ENCODE results near the gene NFE2L2. TPM values are rescaled to one million over a fixed set of nuclear protein-coding genes. Genes with fewer than 3 reads are reported as not detected.

Gene NFE2L2
- polyA plus RNA-seq, 1 experiment: 321 TPM

GRCh38 chr2:177261116-177262060 lies 3.1 kb downstream of the NFE2L2 start:
- H3K27ac ChIP-seq (ENCODE audit: low read depth, low read length): no peak overlapping the region
- H3K9me3 ChIP-seq (ENCODE audit: control insufficient read depth, insufficient read depth, low read length): peaks cover 8% of the 10 kb centered on the region
- POLR2A ChIA-PET: interaction anchor here (0.6 kb wide), 1 partner anchor 1189 kb away, joined by 3 read pairs; the partner anchor contains the start of gene PRKRA
- H3K4me3 ChIP-seq (ENCODE audit: low read depth, low read length): peak overlapping the region; percentile 80
- TF ChIP-seq CTCF (IDR thresholded peaks at IDR 0.05; ENCODE audit: low read depth, low read length): no peak
- CTCF ChIA-PET: interaction anchor here (1.2 to 2.4 kb wide), 3 partner anchors 72 to 100 kb away, joined by 3 to 15 read pairs (median 4); no protein-coding TSS in a partner anchor
- no peak for DNase-seq (ENCODE audit: low read depth, low spot score)
- H3K27me3 ChIP-seq (ENCODE audit: control insufficient read depth, insufficient read depth, low read length): no peaks in the 10 kb centered on the region

DNA sequence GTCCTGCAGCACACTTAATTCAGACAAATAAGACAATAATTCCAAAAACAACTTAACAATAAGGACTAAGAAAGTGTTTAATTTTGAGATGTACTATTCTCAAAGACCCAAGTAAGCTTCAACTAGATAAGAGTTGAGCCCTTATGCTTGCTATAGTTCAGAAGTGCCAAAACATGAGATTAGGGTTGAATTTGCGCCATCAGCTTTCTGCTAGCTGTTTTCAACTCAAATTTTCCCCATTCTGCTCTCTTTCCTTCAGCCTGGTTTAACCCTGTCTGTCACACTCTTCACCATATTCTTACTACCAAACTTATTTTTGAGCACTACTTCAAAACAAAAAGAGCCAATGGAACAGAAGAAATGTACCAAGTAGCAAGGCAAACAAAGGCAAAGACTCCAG lies 4.1 kb downstream of the NFE2L2 start:
- POLR2A ChIA-PET: interaction anchor here (0.6 kb wide), 1 partner anchor 1190 kb away, joined by 3 read pairs; the partner anchor contains the start of gene PRKRA

GRCh38 chr2:177258059-177258458 lies 6.5 kb downstream of the NFE2L2 start:
- no peak overlapping the region for H3K4me3 ChIP-seq (ENCODE audit: low read depth, low read length)
- no peaks in the 10 kb centered on the region for H3K27me3 ChIP-seq (ENCODE audit: control insufficient read depth, insufficient read depth, low read length)
- ChIA-PET POLR2A (no interaction called here), CTCF (no interaction called here)
- H3K9me3 ChIP-seq (ENCODE audit: control insufficient read depth, insufficient read depth, low read length): peaks cover 5% of the 10 kb centered on the region
- DNase-seq (ENCODE audit: low read depth, low spot score): no peak
- no peak for TF ChIP-seq CTCF (IDR thresholded peaks at IDR 0.05; ENCODE audit: low read depth, low read length)
- H3K27ac ChIP-seq (ENCODE audit: low read depth, low read length): no peak overlapping the region

More for the DNA sequence above, 4.1 kb downstream of the NFE2L2 start:
- no peak for DNase-seq (ENCODE audit: low read depth, low spot score)
- Histone ChIP-seq H3K27me3 (ENCODE audit: control insufficient read depth, insufficient read depth, low read length) (no peaks in the 10 kb centered on the region), H3K27ac (ENCODE audit: low read depth, low read length) (no peak overlapping the region), H3K4me3 (ENCODE audit: low read depth, low read length) (peak overlapping the region; percentile 80), H3K9me3 (ENCODE audit: control insufficient read depth, insufficient read depth, low read length) (peaks cover 8% of the 10 kb centered on the region)
- no peak for TF ChIP-seq CTCF (IDR thresholded peaks at IDR 0.05; ENCODE audit: low read depth, low read length)
- CTCF ChIA-PET: interaction anchor here (0.5 to 2.4 kb wide), 6 partner anchors 26 to 99 kb away, joined by 3 to 15 read pairs (median 4); no protein-coding TSS in a partner anchor

DNA sequence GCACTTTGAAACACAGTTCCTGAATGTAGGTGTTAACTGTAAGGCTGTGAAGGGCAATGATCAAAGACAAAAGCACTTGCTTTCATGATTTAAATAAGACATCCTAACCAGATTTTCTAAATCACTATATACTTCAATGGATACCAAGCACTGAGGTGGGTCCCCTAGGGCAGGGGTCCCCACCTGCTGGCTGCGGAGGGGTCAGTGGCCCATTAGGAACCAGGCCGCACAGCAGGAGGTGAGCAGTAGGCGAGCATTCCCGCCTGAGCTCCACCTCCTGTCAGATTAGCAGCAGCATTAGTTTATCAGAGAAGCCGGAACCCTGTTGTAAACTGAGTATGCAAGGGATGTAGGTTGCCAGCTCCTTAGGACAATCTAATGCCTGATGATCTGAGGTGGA lies 7.1 kb downstream of the NFE2L2 start:
- Histone ChIP-seq H3K4me3 (ENCODE audit: low read depth, low read length) (no peak overlapping the region), H3K27me3 (ENCODE audit: control insufficient read depth, insufficient read depth, low read length) (no peaks in the 10 kb centered on the region), H3K9me3 (ENCODE audit: control insufficient read depth, insufficient read depth, low read length) (peaks cover 5% of the 10 kb centered on the region), H3K27ac (ENCODE audit: low read depth, low read length) (no peak overlapping the region)
- no peak for TF ChIP-seq CTCF (IDR thresholded peaks at IDR 0.05; ENCODE audit: low read depth, low read length)
- ChIA-PET CTCF (no interaction called here), POLR2A (no interaction called here)
- no peak for DNase-seq (ENCODE audit: low read depth, low spot score)

GRCh38 chr2:177256695-177257094 lies 7.8 kb downstream of the NFE2L2 start:
- H3K4me3 ChIP-seq (ENCODE audit: low read depth, low read length): 0 out of 2 replicates have a peak overlapping the region, but pooled peaks have one; percentile 10
- H3K27ac ChIP-seq (ENCODE audit: low read depth, low read length): no peak overlapping the region
- no peak for DNase-seq (ENCODE audit: low read depth, low spot score)
- ChIA-PET POLR2A (no interaction called here), CTCF (no interaction called here)
- no peak for TF ChIP-seq CTCF (IDR thresholded peaks at IDR 0.05; ENCODE audit: low read depth, low read length)
- H3K27me3 ChIP-seq (ENCODE audit: control insufficient read depth, insufficient read depth, low read length): no peaks in the 10 kb centered on the region
- H3K9me3 ChIP-seq (ENCODE audit: control insufficient read depth, insufficient read depth, low read length): peaks cover 5% of the 10 kb centered on the region
